GM21381 (cell line): Measurements from ENCODE around the gene SYCE3.

ENCODE experiments used
- ATAC-seq: cut with Tn5 transposase; IDR thresholded peaks from one replicate; pipeline ENCODE4 v1.9.1; 2021; ENCODE audit warnings: mild to moderate bottlenecking, moderate library complexity; ENCODE audit not compliant: unreplicated experiment

The SYCE3 gene

GRCh38 chr22:50532824-50533796 lies 29.6 kb downstream of the SYCE3 start:
- no peak for ATAC-seq

- ATAC-seq = no peak
Observed at GRCh38 chr22:50531962-50532674, 30.6 kb downstream of the SYCE3 start.

GRCh38 chr22:50531546-50531961 lies 31.2 kb downstream of the SYCE3 start:
- no peak for ATAC-seq

GRCh38 chr22:50530877-50531545 lies 31.7 kb downstream of the SYCE3 start:
- no peak for ATAC-seq

GRCh38 chr22:50530580-50530876 lies 32.2 kb downstream of the SYCE3 start:
- ATAC-seq = no peak

GRCh38 chr22:50529897-50530579 lies 32.7 kb downstream of the SYCE3 start, which contains the start of gene TYMP:
Gene TYMP, minus strand, starts transcription at chr22:50530012. Its CDS starts 303 bp downstream, at chr22:50529709.
- no peak for ATAC-seq

GRCh38 chr22:50529416-50529896 lies 33.3 kb downstream of the SYCE3 start:
- ATAC-seq = no peak

GRCh38 chr22:50528682-50529415 lies 33.9 kb downstream of the SYCE3 start:
- no peak for ATAC-seq

- no peak for ATAC-seq
Observed at GRCh38 chr22:50527921-50528681, 34.6 kb downstream of the SYCE3 start.

- ATAC-seq = no peak
Observed at GRCh38 chr22:50526834-50527801, 35.6 kb downstream of the SYCE3 start.

GRCh38 chr22:50526108-50526833 lies 36.4 kb downstream of the SYCE3 start:
- peak; percentile 29 for ATAC-seq

GRCh38 chr22:50525858-50526107 lies 36.9 kb downstream of the SYCE3 start:
- no peak for ATAC-seq

GRCh38 chr22:50525104-50525857 lies 37.4 kb downstream of the SYCE3 start, which contains the start of gene SCO2:
Gene SCO2, minus strand, starts transcription at chr22:50525598. Its CDS starts 1,187 bp downstream, at chr22:50524411.
- ATAC-seq = peak; percentile 34

GRCh38 chr22:50524676-50525103 lies 38.0 kb downstream of the SYCE3 start:
- ATAC-seq = no peak

GRCh38 chr22:50523806-50524675 lies 38.7 kb downstream of the SYCE3 start:
- ATAC-seq = no peak

GRCh38 chr22:50523458-50523805 lies 39.3 kb downstream of the SYCE3 start:
- no peak for ATAC-seq
